ENCODE data around the gene ERCC6L2. TPM values are rescaled to one million over a fixed set of nuclear protein-coding genes. Genes with fewer than 3 reads are reported as not detected.
A peak's percentile ranks its signal among the peaks of the same experiment; 100 is the strongest.

Gene ERCC6L2
- total RNA-seq, 4 donors from 2014 or later = 62.4 to 199 (median 101) TPM

DNA sequence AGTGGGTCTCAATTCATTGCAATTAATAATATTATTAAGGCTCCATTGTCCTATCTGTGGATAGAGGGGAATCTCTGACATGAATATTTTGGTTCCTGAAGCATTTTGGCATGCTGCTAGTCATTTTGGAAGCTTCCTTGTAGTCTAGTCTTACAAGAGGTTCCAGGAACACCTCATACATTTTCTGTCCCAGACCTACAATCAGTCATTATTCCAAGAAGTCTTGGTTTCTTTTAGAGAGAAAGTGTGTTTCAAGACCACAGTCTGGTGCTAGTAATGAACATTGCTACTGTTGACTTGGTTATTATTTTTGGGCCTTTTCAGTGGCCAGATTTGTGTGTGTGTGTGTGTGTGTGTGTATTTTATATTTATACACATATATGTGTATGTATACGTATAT, 98.9 kb downstream of the ERCC6L2 start:
- Histone ChIP-seq H3K9me3 (no peaks in the 10 kb centered on the region), H3K4me1 (no peaks in the 10 kb centered on the region), H3K36me3 (peaks cover 0 to 34% (median 0%) of the 10 kb centered on the region in 3 donors), H3K27me3 (no peaks in the 10 kb centered on the region), H3K27ac (no peak overlapping the region), H3K4me3 (no peak overlapping the region)
- TF ChIP-seq, protein P1, sequence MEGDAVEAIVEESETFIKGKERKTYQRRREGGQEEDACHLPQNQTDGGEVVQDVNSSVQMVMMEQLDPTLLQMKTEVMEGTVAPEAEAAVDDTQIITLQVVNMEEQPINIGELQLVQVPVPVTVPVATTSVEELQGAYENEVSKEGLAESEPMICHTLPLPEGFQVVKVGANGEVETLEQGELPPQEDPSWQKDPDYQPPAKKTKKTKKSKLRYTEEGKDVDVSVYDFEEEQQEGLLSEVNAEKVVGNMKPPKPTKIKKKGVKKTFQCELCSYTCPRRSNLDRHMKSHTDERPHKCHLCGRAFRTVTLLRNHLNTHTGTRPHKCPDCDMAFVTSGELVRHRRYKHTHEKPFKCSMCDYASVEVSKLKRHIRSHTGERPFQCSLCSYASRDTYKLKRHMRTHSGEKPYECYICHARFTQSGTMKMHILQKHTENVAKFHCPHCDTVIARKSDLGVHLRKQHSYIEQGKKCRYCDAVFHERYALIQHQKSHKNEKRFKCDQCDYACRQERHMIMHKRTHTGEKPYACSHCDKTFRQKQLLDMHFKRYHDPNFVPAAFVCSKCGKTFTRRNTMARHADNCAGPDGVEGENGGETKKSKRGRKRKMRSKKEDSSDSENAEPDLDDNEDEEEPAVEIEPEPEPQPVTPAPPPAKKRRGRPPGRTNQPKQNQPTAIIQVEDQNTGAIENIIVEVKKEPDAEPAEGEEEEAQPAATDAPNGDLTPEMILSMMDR (IDR thresholded peaks at IDR 0.05) = no peak
- TF ChIP-seq POLR2A (IDR thresholded peaks at IDR 0.05) = no peak
- no peak for DNase-seq

DNA sequence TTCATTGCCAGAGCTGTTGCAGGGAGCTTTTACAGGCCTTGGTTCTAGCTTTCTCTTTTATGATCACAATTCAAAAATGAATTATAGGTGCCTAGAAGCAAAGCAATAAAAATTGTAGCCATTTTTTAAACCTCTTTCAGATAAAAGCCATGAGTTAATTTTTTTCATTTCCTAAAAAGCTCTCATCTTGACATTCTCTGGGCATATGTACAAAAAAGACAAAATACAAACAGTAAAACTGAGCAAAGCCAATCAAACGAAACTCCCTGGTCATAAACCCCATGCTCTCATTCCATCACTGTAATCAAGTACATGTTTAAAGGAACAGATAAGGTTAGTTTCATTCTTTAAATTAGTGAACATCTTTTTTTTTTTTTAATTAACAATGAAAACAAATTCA, 101.9 kb downstream of the ERCC6L2 start:
- no peak overlapping the region for H3K27ac ChIP-seq
- no peaks in the 10 kb centered on the region for H3K9me3 ChIP-seq
- H3K36me3 ChIP-seq = peaks cover 0 to 14% (median 0%) of the 10 kb centered on the region in 3 donors
- no peak for DNase-seq
- peaks cover 0 to 3% (median 0%) of the 10 kb centered on the region in 4 donors for H3K4me1 ChIP-seq
- H3K4me3 ChIP-seq = no peak overlapping the region
- no peaks in the 10 kb centered on the region for H3K27me3 ChIP-seq
- TF ChIP-seq POLR2A (IDR thresholded peaks at IDR 0.05) = no peak
- TF ChIP-seq, protein P1 (IDR thresholded peaks at IDR 0.05) = no peak

DNA sequence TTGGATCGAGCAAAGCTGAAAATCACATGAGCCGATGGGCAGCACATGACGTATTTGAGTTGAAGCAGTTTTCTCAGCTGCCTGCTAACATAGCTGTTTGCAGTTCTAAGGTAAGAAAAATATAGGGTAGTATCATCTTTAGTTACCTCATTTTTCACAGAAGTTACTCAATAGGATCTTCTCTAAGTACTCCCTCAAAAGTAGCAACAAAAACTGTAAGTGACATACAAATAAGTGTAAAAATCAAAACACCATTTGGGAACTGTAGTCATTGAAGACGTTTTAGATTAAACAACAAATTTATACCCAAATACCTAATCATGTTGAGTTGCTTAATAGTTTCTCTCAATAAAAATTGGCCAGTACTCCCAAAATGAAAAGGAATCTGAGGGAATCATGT, 102.6 kb downstream of the ERCC6L2 start:
- TF ChIP-seq, protein P1 (IDR thresholded peaks at IDR 0.05) = no peak
- no peak for TF ChIP-seq POLR2A (IDR thresholded peaks at IDR 0.05)
- H3K4me1 ChIP-seq = peaks cover 0 to 3% (median 0%) of the 10 kb centered on the region in 4 donors
- peaks cover 0 to 7% (median 0%) of the 10 kb centered on the region in 3 donors for H3K36me3 ChIP-seq
- H3K27ac ChIP-seq = no peak overlapping the region
- H3K4me3 ChIP-seq = no peak overlapping the region
- no peaks in the 10 kb centered on the region for H3K9me3 ChIP-seq
- no peak for DNase-seq
- no peaks in the 10 kb centered on the region for H3K27me3 ChIP-seq

DNA sequence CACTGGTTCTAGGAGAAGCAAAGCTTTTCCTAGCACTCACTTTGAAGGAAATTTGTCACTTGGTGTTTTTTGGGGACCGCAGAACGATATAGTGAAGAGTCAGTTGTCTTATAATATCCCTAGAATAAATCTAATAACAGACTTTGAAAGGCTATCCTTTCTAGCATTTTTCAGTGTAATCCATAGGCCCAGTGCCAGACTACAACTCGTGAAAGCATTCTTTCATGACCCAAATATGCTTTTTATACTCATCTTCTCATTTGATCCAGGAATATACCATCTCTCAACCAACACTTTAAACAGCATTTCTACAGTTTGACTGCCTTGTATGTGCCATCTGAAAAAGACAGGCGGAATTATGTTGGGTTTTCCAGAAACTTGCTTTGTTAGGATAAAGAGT, 104.0 kb downstream of the ERCC6L2 start:
- Histone ChIP-seq H3K27ac (no peak overlapping the region), H3K36me3 (no peaks in the 10 kb centered on the region), H3K27me3 (no peaks in the 10 kb centered on the region), H3K4me1 (peaks cover 0 to 3% (median 0%) of the 10 kb centered on the region in 4 donors), H3K4me3 (no peak overlapping the region), H3K9me3 (no peaks in the 10 kb centered on the region)
- TF ChIP-seq, protein P1 (IDR thresholded peaks at IDR 0.05) = no peak
- no peak for TF ChIP-seq POLR2A (IDR thresholded peaks at IDR 0.05)
- DNase-seq = no peak

DNA sequence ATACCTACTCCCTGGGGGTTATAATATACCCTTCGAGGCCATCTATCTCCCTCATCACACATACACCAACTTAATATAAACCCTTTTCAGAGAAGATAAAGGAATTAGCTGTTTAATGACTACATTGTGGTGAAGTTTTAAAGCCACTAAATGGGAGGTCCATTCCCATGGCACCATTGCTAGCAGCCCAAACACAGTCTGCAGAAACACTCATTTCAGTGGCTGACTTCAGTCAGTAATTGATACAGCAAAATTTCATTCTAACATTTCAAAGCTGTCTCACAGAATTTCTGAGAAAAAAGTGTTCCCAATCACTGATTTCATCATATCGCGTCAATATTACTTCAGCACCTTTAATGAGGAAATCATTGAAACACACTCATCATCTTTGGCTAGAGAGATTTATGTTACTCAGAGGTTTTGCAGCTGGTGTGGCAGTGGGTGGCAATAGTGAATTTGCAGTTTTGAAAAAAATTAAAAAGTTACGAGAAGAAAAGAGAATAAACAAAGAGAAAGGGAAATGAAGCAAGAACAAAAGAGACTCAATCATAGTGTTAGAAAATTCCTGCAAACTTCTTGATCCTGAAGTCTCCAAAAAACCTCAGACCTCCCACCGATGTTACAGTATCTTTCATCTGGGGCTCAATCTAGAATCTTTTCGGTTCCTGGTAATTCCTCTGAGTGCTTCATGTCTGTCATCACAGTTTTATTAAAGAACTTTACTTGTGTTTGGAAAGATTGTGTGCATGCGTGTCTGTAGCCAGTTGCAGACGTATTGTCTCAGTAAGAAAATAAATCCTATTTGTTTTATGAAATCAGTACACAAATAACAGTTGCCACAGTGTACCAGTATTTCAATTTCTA, 105.0 kb downstream of the ERCC6L2 start:
- peak overlapping the region in 1 of 4 donors; percentile 12 for H3K27ac ChIP-seq
- TF ChIP-seq POLR2A (IDR thresholded peaks at IDR 0.05) = no peak
- TF ChIP-seq, protein P1 (IDR thresholded peaks at IDR 0.05) = no peak
- DNase-seq = no peak
- H3K4me3 ChIP-seq = no peak overlapping the region
- peaks cover 0 to 3% (median 0%) of the 10 kb centered on the region in 4 donors for H3K4me1 ChIP-seq
- peaks cover 0 to 6% (median 0%) of the 10 kb centered on the region in 3 donors for H3K36me3 ChIP-seq
- H3K27me3 ChIP-seq = no peaks in the 10 kb centered on the region
- no peaks in the 10 kb centered on the region for H3K9me3 ChIP-seq

All from Peyer's patch (tissue), 4 donors.